ENCODE data around the gene MUL1.

DNA sequence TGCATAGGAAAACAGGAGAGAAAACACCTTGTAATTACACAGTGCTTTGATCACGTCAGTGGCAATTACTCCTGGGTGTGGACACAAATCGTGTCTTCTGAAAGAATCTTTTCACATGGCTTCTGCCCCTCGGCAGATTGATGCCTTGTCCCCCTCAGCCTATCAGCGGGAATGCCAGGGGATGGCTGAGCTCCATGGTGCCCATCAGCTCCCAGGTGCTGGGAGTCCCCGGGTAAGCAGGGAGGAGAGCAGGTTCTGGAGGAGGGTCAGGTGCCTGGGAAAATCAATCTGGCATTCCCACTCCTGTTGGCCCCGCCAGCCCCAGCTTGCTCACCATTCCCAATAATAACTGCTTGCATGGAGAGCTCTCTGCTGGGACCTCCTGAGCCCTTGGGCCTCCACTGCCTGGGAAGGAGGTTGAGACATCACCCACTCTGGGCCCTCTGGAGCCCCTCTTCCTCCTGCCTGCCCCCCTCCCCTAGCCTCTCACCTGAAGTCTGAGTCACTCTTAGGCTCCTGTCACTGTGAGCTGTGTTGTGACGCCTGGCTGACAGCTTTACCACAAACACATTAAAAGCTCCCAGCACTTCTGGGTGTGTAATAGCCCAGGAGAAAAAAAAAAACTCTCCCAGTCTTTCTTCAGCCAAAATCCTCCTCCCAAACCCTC is 26.9 kb downstream of the MUL1 start:
- TF ChIP-seq POLR2A (IDR thresholded peaks at IDR 0.05) = peak in 1 of 2 donors; percentile 8
- TF ChIP-seq, protein P1, sequence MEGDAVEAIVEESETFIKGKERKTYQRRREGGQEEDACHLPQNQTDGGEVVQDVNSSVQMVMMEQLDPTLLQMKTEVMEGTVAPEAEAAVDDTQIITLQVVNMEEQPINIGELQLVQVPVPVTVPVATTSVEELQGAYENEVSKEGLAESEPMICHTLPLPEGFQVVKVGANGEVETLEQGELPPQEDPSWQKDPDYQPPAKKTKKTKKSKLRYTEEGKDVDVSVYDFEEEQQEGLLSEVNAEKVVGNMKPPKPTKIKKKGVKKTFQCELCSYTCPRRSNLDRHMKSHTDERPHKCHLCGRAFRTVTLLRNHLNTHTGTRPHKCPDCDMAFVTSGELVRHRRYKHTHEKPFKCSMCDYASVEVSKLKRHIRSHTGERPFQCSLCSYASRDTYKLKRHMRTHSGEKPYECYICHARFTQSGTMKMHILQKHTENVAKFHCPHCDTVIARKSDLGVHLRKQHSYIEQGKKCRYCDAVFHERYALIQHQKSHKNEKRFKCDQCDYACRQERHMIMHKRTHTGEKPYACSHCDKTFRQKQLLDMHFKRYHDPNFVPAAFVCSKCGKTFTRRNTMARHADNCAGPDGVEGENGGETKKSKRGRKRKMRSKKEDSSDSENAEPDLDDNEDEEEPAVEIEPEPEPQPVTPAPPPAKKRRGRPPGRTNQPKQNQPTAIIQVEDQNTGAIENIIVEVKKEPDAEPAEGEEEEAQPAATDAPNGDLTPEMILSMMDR (IDR thresholded peaks at IDR 0.05) = no peak
